H1 (cell line): ENCODE measurements around the gene DPP10. TPM values are rescaled to one million over a fixed set of nuclear protein-coding genes. Genes with fewer than 3 reads are reported as not detected.

ENCODE experiments used
- CTCF ChIA-PET: fragments of 300-600 bp; sonication (Branson Sonifier 250); formaldehyde crosslinking; loops from one replicate; lab custom pipeline; 2021; ENCODE audit not compliant: partially characterized antibody; lab: Charles Lee
- POLR2A ChIA-PET: fragments of 300-600 bp; sonication (Branson Sonifier 250); formaldehyde crosslinking; loops from one replicate; lab custom pipeline; 2021; ENCODE audit warnings: inconsistent platforms; ENCODE audit not compliant: partially characterized antibody; lab: Charles Lee
- DNase-seq, 2 experiments: peaks; one replicate each; pipeline versions ENCODE4 v3.0.0 to v3.0.0-alpha.2; 2010 to 2022; ENCODE audit warnings: low spot score in 2 of 2, low read depth in 1 of 2, mixed read lengths in 1 of 2
- FAIRE-seq: peaks from 2 replicates; lab custom pipeline; 2011; peaks lifted over from hg19 to GRCh38; lab: Jason Lieb, UNC
- H2AFZ ChIP-seq: 2 replicates; pipeline ENCODE4 v1.8.1; 2012; ENCODE audit warnings: low read length, inconsistent platforms
- H2AK5ac ChIP-seq: 2 replicates; pipeline ENCODE4 v1.6.1; 2013; ENCODE audit warnings: low read depth, low read length
- H2BK120ac ChIP-seq: replicated peaks from 2 replicates; pipeline ENCODE3; 2013; ENCODE audit warnings: low read depth, low read length, inconsistent platforms
- H2BK12ac ChIP-seq: 2 replicates; pipeline ENCODE4 v1.6.1; 2013; ENCODE audit warnings: low read depth, low read length
- H2BK15ac ChIP-seq: 2 replicates; pipeline ENCODE4 v1.6.1; 2013; ENCODE audit warnings: low read length
- H2BK20ac ChIP-seq: 2 replicates; pipeline ENCODE4 v1.6.1; 2013; ENCODE audit warnings: low read length
- H2BK5ac ChIP-seq: 2 replicates; pipeline ENCODE4 v1.6.1; 2013; ENCODE audit warnings: low read depth, low read length
- H3K14ac ChIP-seq: 2 replicates; pipeline ENCODE4 v1.6.1; 2013; ENCODE audit warnings: inconsistent platforms; ENCODE audit not compliant: insufficient read length
- H3K18ac ChIP-seq: 2 replicates; pipeline ENCODE4 v1.6.1; 2013; ENCODE audit warnings: low read length; ENCODE audit errors: extremely low read depth
- H3K23ac ChIP-seq: 2 replicates; pipeline ENCODE4 v1.6.1; 2013; ENCODE audit warnings: inconsistent platforms; ENCODE audit not compliant: insufficient read length
- H3K23me2 ChIP-seq: 2 replicates; pipeline ENCODE4 v1.6.1; 2013; ENCODE audit warnings: low read depth, low read length
- H3K27ac ChIP-seq: 2 replicates; pipeline ENCODE4 v1.6.1; 2011; ENCODE audit warnings: low read depth, low read length, inconsistent platforms
- H3K27me3 ChIP-seq, 4 experiments: replicated peaks in 1 of 4; 1 replicate in 1 of 4; 2 replicates in 3 of 4; pipeline versions ENCODE4 v1.6.1 to v1.8.1; 2011 to 2013; ENCODE audit warnings: low read length in 3 of 4, mild to moderate bottlenecking in 3 of 4, inconsistent platforms in 2 of 4, mixed read lengths in 2 of 4, moderate library complexity in 1 of 4; ENCODE audit not compliant: control insufficient read depth in 3 of 4, insufficient read depth in 3 of 4; ENCODE audit errors: extremely low read depth in 1 of 4
- H3K36me3 ChIP-seq, 4 experiments: 2 replicates each; pipeline versions ENCODE4 v1.6.1 to v1.8.1; 2011 to 2013; ENCODE audit warnings: mild to moderate bottlenecking in 4 of 4, low read length in 3 of 4, moderate library complexity in 2 of 4, control low read depth in 1 of 4, inconsistent platforms in 1 of 4; ENCODE audit not compliant: insufficient read depth in 4 of 4, control insufficient read depth in 2 of 4
- H3K4ac ChIP-seq: replicated peaks from 2 replicates; pipeline ENCODE3; 2013; ENCODE audit warnings: low read length, low read depth, mixed read lengths, inconsistent platforms; ENCODE audit not compliant: insufficient read length
- H3K4me1 ChIP-seq, 4 experiments: replicated peaks in 1 of 4; 1 replicate in 1 of 4; 2 replicates in 3 of 4; pipeline versions ENCODE4 v1.6.1 to v1.8.1; 2011 to 2013; ENCODE audit warnings: low read length in 3 of 4, inconsistent platforms in 2 of 4, mixed read lengths in 1 of 4; ENCODE audit not compliant: insufficient read depth in 4 of 4, control insufficient read depth in 3 of 4
- H3K4me2 ChIP-seq, 2 experiments: 2 replicates each; pipeline versions ENCODE4 v1.6.1 to v1.8.1; 2011 to 2013; ENCODE audit warnings: low read depth in 2 of 2, low read length in 2 of 2, control low read depth in 1 of 2, inconsistent platforms in 1 of 2, mild to moderate bottlenecking in 1 of 2; ENCODE audit not compliant: insufficient read depth in 1 of 2
- H3K4me3 ChIP-seq, 4 experiments: fragments of 200-600, 300-600 bp in 1 of 4; sonication (generic), shearing (Covaris generic), sonication (Bioruptor Twin) in 1 of 4; 2 replicates each; pipeline versions ENCODE4 v1.5.1 to v1.8.1; 2011 to 2016; ENCODE audit warnings: low read length in 4 of 4, low read depth in 3 of 4, control low read depth in 2 of 4, inconsistent platforms in 2 of 4, mild to moderate bottlenecking in 2 of 4, mixed read lengths in 1 of 4, moderate library complexity in 1 of 4; ENCODE audit not compliant: insufficient read depth in 2 of 4; ENCODE audit errors: extremely low read depth in 1 of 4
- H3K56ac ChIP-seq: replicated peaks from 2 replicates; pipeline ENCODE3; 2013; ENCODE audit warnings: low read depth, mild to moderate bottlenecking, mixed read lengths, low read length, inconsistent platforms; ENCODE audit not compliant: insufficient read length
- H3K79me1 ChIP-seq: 2 replicates; pipeline ENCODE4 v1.6.1; 2013; ENCODE audit warnings: low read depth, low read length, control low read depth
- H3K79me2 ChIP-seq, 2 experiments: 2 replicates each; pipeline versions ENCODE4 v1.6.1 to v1.8.1; 2012 to 2013; ENCODE audit warnings: low read length in 2 of 2, mild to moderate bottlenecking in 2 of 2, inconsistent platforms in 1 of 2; ENCODE audit not compliant: insufficient read depth in 2 of 2, control insufficient read depth in 1 of 2
- H3K9ac ChIP-seq, 4 experiments: replicated peaks in 1 of 4; 1 replicate in 1 of 4; 2 replicates in 3 of 4; pipeline versions ENCODE4 v1.6.1 to v1.8.1; 2011 to 2013; ENCODE audit warnings: low read depth in 3 of 4, low read length in 3 of 4, control low read depth in 2 of 4, mild to moderate bottlenecking in 2 of 4, moderate library complexity in 2 of 4, inconsistent platforms in 1 of 4; ENCODE audit errors: extremely low read depth in 1 of 4
- H3K9me3 ChIP-seq, 2 experiments: 2 replicates each; pipeline versions ENCODE4 v1.6.1 to v1.8.1; 2012 to 2013; ENCODE audit warnings: mild to moderate bottlenecking in 2 of 2, moderate library complexity in 2 of 2, control low read depth in 1 of 2, inconsistent platforms in 1 of 2, low read depth in 1 of 2, low read length in 1 of 2, mixed read lengths in 1 of 2; ENCODE audit not compliant: insufficient read depth in 2 of 2
- H4K20me1 ChIP-seq, 2 experiments: replicated peaks in 1 of 2; 2 replicates each; pipeline versions ENCODE3 to v1.8.1; 2011 to 2013; ENCODE audit warnings: inconsistent platforms in 2 of 2, low read length in 2 of 2, mild to moderate bottlenecking in 1 of 2; ENCODE audit not compliant: insufficient read depth in 2 of 2, control insufficient read depth in 1 of 2
- H4K5ac ChIP-seq: 2 replicates; pipeline ENCODE4 v1.6.1; 2013; ENCODE audit warnings: low read length, low read depth, mixed read lengths, inconsistent platforms; ENCODE audit not compliant: insufficient read length
- H4K8ac ChIP-seq: 2 replicates; pipeline ENCODE4 v1.8.0; 2013; ENCODE audit warnings: mild to moderate bottlenecking, moderate library complexity, low read length, inconsistent platforms; ENCODE audit not compliant: insufficient read depth; ENCODE audit errors: extremely low read depth
- H4K91ac ChIP-seq: replicated peaks from 2 replicates; pipeline ENCODE3; 2013; ENCODE audit warnings: low read length, mixed read lengths, inconsistent platforms; ENCODE audit not compliant: insufficient read length
- BRCA1 ChIP-seq: IDR thresholded peaks from 2 replicates; pipeline ENCODE4 v1.6.1; 2012; ENCODE audit warnings: low read depth, low read length, improper control_type of control experiment
- CTCF ChIP-seq, 3 experiments: IDR thresholded peaks; 1 replicate in 2 of 3; 2 replicates in 1 of 3; pipeline versions ENCODE4 v1.5.1 to v1.6.1; 2011; ENCODE audit warnings: low read length in 3 of 3, mild to moderate bottlenecking in 3 of 3, inconsistent platforms in 2 of 3, low read depth in 1 of 3, moderate library complexity in 1 of 3; ENCODE audit not compliant: insufficient read depth in 1 of 3; ENCODE audit errors: control extremely low read depth in 1 of 3
- JUND ChIP-seq: IDR thresholded peaks from 2 replicates; pipeline ENCODE4 v1.6.1; 2011; ENCODE audit warnings: mild to moderate bottlenecking, improper control_type of control experiment, low read length
- RAD21 ChIP-seq, 2 experiments: IDR thresholded peaks in 1 of 2; conservative IDR thresholded peaks in 1 of 2; 2 replicates each; pipeline ENCODE4 v1.6.1; 2011; ENCODE audit warnings: low read depth in 2 of 2, low read length in 2 of 2, improper control_type of control experiment in 1 of 2, inconsistent platforms in 1 of 2, mild to moderate bottlenecking in 1 of 2, moderate library complexity in 1 of 2
- RXRA ChIP-seq: IDR thresholded peaks from 2 replicates; pipeline ENCODE4 v1.6.1; 2011; ENCODE audit warnings: low read depth, mild to moderate bottlenecking, low read length, moderate library complexity; ENCODE audit not compliant: insufficient read depth
- WGBS, 2 experiments: shearing (Covaris generic) in 1 of 2; methylation state at CpG; one replicate each; pipeline versions ENCODE4 v1.1.6 to v1.1.7; 2013 to 2015; ENCODE audit warnings: low lambda C conversion rate in 2 of 2, mixed read lengths in 2 of 2, inconsistent platforms in 1 of 2, low coverage in 1 of 2, missing lambda C conversion rate in 1 of 2; ENCODE audit not compliant: insufficient replicate concordance in 2 of 2, insufficient coverage in 1 of 2, insufficient read length in 1 of 2; ENCODE audit errors: extremely low coverage in 1 of 2, missing lambda C conversion rate in 1 of 2; 5-methylcytosine and 5-hydroxymethylcytosine counted together
- polyA plus RNA-seq, 7 experiments: library from polyadenylated mRNA; depleted of rRNA in 3 of 7; stranded (reverse) in 5 of 7; unstranded in 2 of 7; fragments of >200 nt in 5 of 7; fragments of 200-250 nt in 2 of 7; gene quantifications; 1 replicate in 5 of 7; 2 replicates in 1 of 7; 4 replicates in 1 of 7; pipeline versions ENCODE4 v1.2.1 to v1.2.3, GENCODE V29; 2011 to 2013; ENCODE audit warnings: missing spikeins in 2 of 7, mixed read lengths in 2 of 7
- total RNA-seq: library from RNA; stranded (reverse); fragmentation: NEBNext Ultra II Directional; extraction: Animal tissue kit (Norgen Biotek cat#: 25700); gene quantifications from 2 replicates; pipeline ENCODE4 v1.2.1, GENCODE V29; 2021

The DPP10 gene
- total and polyA plus RNA-seq, 2 of the 8 experiments (the other 6 are each of a cell fraction or from before 2014, with no cell fraction given), result 3.3 to 7.2 TPM

- no peak overlapping the region for H2BK15ac ChIP-seq
- no peaks in the 10 kb centered on the region for H3K79me1 ChIP-seq
- H2BK12ac ChIP-seq, result no peak overlapping the region
- no peaks in the 10 kb centered on the region for H3K4me1 ChIP-seq
- ChIA-PET POLR2A (no interaction called here), CTCF (interaction anchor here (0.8 kb wide), 1 partner anchor 847 kb away, joined by 3 read pairs; no protein-coding TSS in a partner anchor)
- H4K5ac ChIP-seq, result no peak overlapping the region
- H3K4me2 ChIP-seq, result no peak overlapping the region
- FAIRE-seq (no peak), DNase-seq (peak in 1 of 2 experiments; percentile 3)
- no peaks in the 10 kb centered on the region for H3K23me2 ChIP-seq
- H4K8ac ChIP-seq, result no peak overlapping the region
- H3K9ac ChIP-seq, result no peak overlapping the region
- H3K23ac ChIP-seq, result no peak overlapping the region
- H3K9me3 ChIP-seq, result no peaks in the 10 kb centered on the region
- no peaks in the 10 kb centered on the region for H3K79me2 ChIP-seq
- H2AK5ac ChIP-seq, result no peak overlapping the region
- H4K20me1 ChIP-seq, result no peaks in the 10 kb centered on the region
- no peaks in the 10 kb centered on the region for H3K27me3 ChIP-seq
- H3K27ac ChIP-seq, result no peak overlapping the region
- no peak overlapping the region for H3K4ac ChIP-seq
- H2AFZ ChIP-seq, result no peak overlapping the region
- TF ChIP-seq CTCF (IDR thresholded peaks at IDR 0.05; ENCODE audit: control extremely low read depth in 1 of 3, insufficient read depth in 1 of 3, low read depth in 1 of 3, low read length in 3 of 3) (peak in 2 of 3 experiments; percentile 61 to 73; a peak in 3 of 4 replicates), RXRA (no peak), RAD21 (IDR thresholded peaks at IDR 0.05 in 1 of 2, conservative IDR thresholded peaks at IDR 0.05 in 1 of 2; ENCODE audit: low read depth in 2 of 2, low read length in 2 of 2) (peak; percentile 81 to 83), JUND (no peak), BRCA1 (no peak)
- 91% methylated on average over 4 of the region's 4 CpGs; no CpG with 5 or more reads in 1 of the 2 experiments for WGBS, 2 experiments
- H3K4me3 ChIP-seq, result no peak overlapping the region
- H3K36me3 ChIP-seq, result no peaks in the 10 kb centered on the region; a peak in 1 of 8 replicates
- no peak overlapping the region for H3K18ac ChIP-seq
- H2BK5ac ChIP-seq, result no peak overlapping the region
- H2BK20ac ChIP-seq, result no peak overlapping the region
- H3K56ac ChIP-seq, result no peak overlapping the region
- H2BK120ac ChIP-seq, result no peak overlapping the region
- H3K14ac ChIP-seq, result no peak overlapping the region
- H4K91ac ChIP-seq, result no peak overlapping the region
Measured at GRCh38 chr2:115739574-115739973, 1297.1 kb downstream of the DPP10 start.
